PFSK-1 (cell line): ENCODE data around the gene SPAG8. TPM values are rescaled to one million over a fixed set of nuclear protein-coding genes. Genes with fewer than 3 reads are reported as not detected.

Experiments used
- FOXP2 ChIP-seq: optimal IDR thresholded peaks from 2 replicates; pipeline ENCODE3; 2011; ENCODE audit warnings: borderline replicate concordance, control low read depth, inconsistent platforms; ENCODE audit not compliant: insufficient read depth; ENCODE audit errors: extremely low read length, extremely low read depth
- POLR2AphosphoS5 ChIP-seq: IDR thresholded peaks from 2 replicates; pipeline ENCODE4 v1.6.1; 2012; ENCODE audit warnings: low read depth, mild to moderate bottlenecking, control low read depth, low read length, moderate library complexity
- SIN3A ChIP-seq: IDR thresholded peaks from 2 replicates; pipeline ENCODE4 v1.6.1; 2012; ENCODE audit warnings: mild to moderate bottlenecking, low read length, moderate library complexity, borderline replicate concordance; ENCODE audit not compliant: insufficient read depth
- TAF1 ChIP-seq: IDR thresholded peaks from 2 replicates; pipeline ENCODE4 v1.6.1; 2012; ENCODE audit warnings: low read length, control low read depth, borderline replicate concordance; ENCODE audit not compliant: insufficient read depth
- polyA plus RNA-seq: library from polyadenylated mRNA; unstranded; fragments of >200 nt; gene quantifications from one replicate; pipeline ENCODE4 v1.2.1, GENCODE V29; 2012; ENCODE audit warnings: low read depth, missing spikeins; ENCODE audit not compliant: insufficient read length
- TF ChIP-seq, protein P1 (sequence below), 2 experiments: IDR thresholded peaks; 2 replicates each; pipeline versions ENCODE4 v1.6.1 to v1.8.0; 2011 to 2012; ENCODE audit warnings: low read depth in 2 of 2, low read length in 2 of 2, control low read depth in 1 of 2, inconsistent platforms in 1 of 2, mild to moderate bottlenecking in 1 of 2, moderate library complexity in 1 of 2; ENCODE audit not compliant: insufficient read depth in 1 of 2

SPAG8 gene, protein sequence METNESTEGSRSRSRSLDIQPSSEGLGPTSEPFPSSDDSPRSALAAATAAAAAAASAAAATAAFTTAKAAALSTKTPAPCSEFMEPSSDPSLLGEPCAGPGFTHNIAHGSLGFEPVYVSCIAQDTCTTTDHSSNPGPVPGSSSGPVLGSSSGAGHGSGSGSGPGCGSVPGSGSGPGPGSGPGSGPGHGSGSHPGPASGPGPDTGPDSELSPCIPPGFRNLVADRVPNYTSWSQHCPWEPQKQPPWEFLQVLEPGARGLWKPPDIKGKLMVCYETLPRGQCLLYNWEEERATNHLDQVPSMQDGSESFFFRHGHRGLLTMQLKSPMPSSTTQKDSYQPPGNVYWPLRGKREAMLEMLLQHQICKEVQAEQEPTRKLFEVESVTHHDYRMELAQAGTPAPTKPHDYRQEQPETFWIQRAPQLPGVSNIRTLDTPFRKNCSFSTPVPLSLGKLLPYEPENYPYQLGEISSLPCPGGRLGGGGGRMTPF
- polyA plus RNA-seq, result not detected

DNA sequence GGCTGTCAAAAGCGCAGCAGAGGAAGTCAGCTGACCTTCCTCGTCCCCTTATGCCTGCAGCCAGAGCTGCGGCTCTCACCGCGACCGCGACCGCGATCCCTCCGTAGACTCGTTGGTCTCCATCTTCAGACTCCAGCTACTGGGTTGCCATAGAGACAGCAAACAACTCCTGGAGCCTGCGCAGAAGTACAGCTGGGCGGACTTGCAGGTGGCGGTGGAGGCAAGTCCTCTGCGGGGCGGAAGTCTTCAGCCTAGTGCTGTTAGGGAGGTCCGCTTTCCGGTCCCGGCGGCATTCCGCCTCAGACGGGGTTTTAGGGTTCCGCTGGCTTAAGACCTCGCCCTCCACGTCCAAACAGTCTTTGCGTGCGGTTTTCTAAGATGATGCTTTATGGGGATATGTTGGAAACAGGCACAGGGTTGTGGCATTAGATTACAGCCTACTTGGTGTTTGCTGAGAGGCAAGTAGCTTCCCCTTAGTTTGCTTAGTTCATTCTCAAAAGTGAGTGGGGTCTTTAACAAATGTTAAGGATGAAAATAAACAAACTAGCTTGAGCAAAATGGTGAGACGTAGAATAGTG, at the start of gene SPAG8:
Gene SPAG8, minus strand, starts transcription at position 238 of the 578 bp plus-strand sequence. Its CDS starts 115 bp downstream, at position 123.
- TF ChIP-seq SIN3A (no peak), FOXP2 (no peak), TAF1 (no peak)
- TF ChIP-seq, protein P1, sequence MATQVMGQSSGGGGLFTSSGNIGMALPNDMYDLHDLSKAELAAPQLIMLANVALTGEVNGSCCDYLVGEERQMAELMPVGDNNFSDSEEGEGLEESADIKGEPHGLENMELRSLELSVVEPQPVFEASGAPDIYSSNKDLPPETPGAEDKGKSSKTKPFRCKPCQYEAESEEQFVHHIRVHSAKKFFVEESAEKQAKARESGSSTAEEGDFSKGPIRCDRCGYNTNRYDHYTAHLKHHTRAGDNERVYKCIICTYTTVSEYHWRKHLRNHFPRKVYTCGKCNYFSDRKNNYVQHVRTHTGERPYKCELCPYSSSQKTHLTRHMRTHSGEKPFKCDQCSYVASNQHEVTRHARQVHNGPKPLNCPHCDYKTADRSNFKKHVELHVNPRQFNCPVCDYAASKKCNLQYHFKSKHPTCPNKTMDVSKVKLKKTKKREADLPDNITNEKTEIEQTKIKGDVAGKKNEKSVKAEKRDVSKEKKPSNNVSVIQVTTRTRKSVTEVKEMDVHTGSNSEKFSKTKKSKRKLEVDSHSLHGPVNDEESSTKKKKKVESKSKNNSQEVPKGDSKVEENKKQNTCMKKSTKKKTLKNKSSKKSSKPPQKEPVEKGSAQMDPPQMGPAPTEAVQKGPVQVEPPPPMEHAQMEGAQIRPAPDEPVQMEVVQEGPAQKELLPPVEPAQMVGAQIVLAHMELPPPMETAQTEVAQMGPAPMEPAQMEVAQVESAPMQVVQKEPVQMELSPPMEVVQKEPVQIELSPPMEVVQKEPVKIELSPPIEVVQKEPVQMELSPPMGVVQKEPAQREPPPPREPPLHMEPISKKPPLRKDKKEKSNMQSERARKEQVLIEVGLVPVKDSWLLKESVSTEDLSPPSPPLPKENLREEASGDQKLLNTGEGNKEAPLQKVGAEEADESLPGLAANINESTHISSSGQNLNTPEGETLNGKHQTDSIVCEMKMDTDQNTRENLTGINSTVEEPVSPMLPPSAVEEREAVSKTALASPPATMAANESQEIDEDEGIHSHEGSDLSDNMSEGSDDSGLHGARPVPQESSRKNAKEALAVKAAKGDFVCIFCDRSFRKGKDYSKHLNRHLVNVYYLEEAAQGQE (IDR thresholded peaks at IDR 0.05; ENCODE audit: insufficient read depth in 1 of 2, low read depth in 2 of 2, low read length in 2 of 2), result no peak

DNA sequence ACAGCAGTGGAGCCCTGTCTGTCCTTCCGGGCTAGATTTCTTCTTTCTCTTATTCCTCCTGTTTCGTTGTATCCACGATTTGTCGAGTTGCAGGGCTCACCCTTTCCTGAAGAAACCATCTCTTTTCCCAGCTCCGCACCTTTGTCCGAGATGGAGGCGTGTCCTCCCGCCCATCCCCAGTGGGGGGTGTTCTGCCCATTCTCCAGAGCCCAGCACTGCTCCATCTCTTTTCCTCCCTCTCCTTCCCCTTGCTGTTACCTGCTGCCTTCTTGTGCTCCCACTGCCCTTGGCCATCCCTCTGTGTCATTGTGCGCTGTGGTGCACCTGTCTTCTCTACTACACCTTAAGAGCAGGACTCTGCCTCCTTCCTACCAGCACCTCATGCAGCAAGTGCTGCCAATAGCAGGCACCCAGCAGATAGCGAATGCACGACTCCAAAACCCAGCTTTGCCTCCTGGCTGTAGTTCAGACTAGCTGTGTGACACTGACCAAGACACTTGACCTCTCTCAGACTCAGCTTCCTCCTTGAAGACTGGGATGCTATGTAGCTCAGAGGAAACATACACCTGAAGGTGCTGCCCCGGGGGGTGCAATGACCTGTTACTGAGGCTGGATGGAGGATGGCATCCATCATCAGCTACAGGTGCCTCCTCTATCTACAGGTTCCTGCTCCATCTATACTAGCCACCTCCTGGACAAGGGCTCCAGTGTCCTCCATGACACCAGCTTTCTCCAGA, 49.3 kb upstream of the SPAG8 start:
- TF ChIP-seq FOXP2 (no peak), POLR2AphosphoS5 (no peak), SIN3A (no peak), TAF1 (no peak)
- TF ChIP-seq, protein P1 (IDR thresholded peaks at IDR 0.05; ENCODE audit: insufficient read depth in 1 of 2, low read depth in 2 of 2, low read length in 2 of 2), result no peak

DNA sequence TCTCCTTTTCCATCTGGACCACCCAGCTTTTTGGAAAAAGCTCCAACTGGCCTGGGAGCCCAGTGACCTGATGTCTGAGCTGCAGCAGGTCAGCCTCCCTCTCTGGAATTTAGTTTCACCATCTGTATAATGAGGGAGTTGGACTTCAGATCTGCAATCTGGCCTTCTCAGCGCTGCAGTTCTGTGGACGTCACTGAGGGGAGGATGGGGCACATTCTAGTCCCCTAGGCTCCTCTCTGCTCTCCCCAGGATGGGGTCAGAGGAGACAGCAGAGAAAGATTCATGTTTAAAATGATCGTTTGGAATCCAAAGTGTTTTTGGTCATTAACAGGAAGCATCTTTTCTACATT, 47.9 kb upstream of the SPAG8 start:
- TF ChIP-seq SIN3A, result no peak
- no peak for TF ChIP-seq TAF1
- TF ChIP-seq, protein P1 (IDR thresholded peaks at IDR 0.05; ENCODE audit: insufficient read depth in 1 of 2, low read depth in 2 of 2, low read length in 2 of 2), result no peak
- TF ChIP-seq FOXP2, result no peak
- no peak for TF ChIP-seq POLR2AphosphoS5

DNA sequence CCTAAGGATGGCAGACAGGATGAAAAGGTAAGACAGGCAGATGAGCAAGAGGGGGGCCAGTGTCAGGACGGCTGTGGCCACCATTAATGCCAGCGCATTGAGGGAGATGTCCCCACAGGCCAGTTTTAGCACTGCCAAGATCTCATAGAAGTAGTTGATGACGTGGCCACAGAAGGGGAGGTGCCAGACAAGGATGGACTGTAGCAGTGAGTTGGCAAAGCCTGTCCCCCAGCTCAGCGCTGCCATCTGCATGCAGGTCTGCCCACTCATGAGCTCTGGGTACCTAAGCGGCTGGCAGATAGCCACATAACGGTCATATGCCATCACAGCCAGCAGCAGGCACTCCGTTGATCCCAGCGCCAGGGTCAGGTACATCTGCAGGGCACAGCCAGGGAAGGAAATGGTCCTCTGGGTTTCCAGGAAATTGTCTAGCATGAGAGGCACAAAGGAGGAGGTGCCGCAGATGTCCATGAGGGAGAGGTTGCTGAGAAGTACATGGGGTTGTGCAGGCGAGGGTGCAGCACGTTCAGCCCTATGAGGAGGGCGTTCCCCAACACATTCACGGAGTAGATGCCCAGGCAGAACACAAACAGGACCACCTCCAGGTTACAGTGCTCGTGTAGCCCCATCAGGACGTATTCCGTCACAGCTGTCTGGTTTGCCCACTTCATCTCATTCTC, 47.4 kb upstream of the SPAG8 start:
- no peak for TF ChIP-seq POLR2AphosphoS5
- TF ChIP-seq SIN3A, result no peak
- TF ChIP-seq, protein P1 (IDR thresholded peaks at IDR 0.05; ENCODE audit: insufficient read depth in 1 of 2, low read depth in 2 of 2, low read length in 2 of 2), result no peak
- no peak for TF ChIP-seq FOXP2
- TF ChIP-seq TAF1, result no peak
